Stimulated activated CD4-positive, alpha-beta T cell treated with anti-CD3 and anti-CD28 coated beads, Interleukin-15, amount 100 ng/mL, for 1 hour (primary cell): Measurements from ENCODE around the gene IPO4.

Source experiments
- DNase-seq, 2 donors: peaks; one replicate each; pipeline ENCODE4 v3.0.0-alpha.2; 2020; ENCODE audit warnings: low read depth in 1 of 2, low spot score in 1 of 2

IPO4 gene

GRCh38 chr14:24132061-24132685 lies 56.4 kb downstream of the IPO4 start:
- no peak for DNase-seq

- DNase-seq, result no peak
Measured at GRCh38 chr14:24131549-24131966, 57.1 kb downstream of the IPO4 start.

DNA sequence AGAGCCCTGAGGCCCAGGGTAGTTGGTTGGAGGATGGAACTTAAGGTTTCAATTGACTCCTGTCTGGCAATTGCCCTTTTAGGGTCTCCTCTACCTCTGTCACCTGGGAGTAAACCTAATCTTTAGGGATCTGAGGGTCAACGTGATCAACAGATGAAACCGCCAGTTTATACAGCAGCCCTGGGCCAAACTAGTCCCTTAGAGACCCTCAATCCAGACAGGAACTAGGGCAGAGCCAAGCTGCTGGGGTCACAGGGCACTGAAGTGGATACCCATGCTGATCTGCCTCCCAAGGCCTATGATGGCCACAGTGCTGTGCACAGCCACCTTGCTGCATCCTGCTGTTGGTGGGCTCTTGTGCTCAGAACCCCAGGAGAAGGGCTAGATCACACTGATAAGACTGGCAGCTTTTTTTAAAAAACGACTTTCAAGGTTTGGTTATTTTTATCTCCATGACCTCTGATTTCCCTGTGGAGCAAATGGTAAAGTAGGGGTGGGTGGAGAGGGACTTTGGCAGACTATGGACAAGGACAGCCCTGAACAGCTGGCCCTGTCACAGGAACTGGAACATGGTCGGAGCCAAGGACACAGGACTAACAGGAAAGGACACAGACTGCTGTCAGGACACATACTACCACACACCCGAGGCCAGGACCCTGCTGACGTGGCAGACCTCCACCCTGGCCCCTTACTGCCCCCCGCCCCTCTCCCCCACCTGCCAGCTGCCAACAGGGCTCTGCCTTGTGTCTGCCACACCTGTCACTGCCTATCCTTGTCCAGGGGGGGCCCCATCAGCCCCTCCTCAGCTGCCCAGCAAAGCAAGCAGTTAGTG lies 57.7 kb downstream of the IPO4 start:
- no peak for DNase-seq

DNA sequence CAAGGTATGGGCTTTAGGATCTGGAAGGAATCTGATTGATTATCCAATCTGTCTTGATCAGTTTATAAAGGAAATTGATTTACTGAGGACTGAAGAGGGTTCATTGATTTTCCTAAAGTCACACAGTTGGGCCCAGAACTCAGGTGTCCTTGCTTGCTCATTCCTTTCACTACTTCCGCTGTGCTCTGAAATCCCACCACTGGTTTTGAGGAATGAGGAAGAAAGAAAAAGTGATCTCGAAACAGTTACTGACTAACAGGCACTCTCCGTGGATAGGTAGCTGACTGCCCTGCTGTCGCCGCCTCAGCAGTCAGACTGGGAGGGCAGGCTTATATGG lies 58.3 kb downstream of the IPO4 start, which contains the start of gene FITM1:
FITM1 (plus strand) TSS at position 280 of the 337 bp plus-strand sequence. CDS start 905 bp downstream, outside the sequence.
- no peak for DNase-seq
